NOMO-1 treated with DMSO at 0.1 percent for 48 hours (cell line): ENCODE results near the gene CTAG2.
"Not testable (repeated sequence)": the region's sequence is repeated elsewhere in the genome, so short reads cannot be mapped to it uniquely, and the experiment has no call there.

ENCODE experiments used
- DNase-seq: peaks from one replicate; lab custom pipeline; 2025; ENCODE audit not compliant: unreplicated experiment; lab: John Stamatoyannopoulos, UW

CTAG2 gene

GRCh38 chrX:154648931-154649330 lies 4.4 kb downstream of the CTAG2 start:
- no peak for DNase-seq

- not testable (repeated sequence) for DNase-seq
Observed at GRCh38 chrX:154645745-154646378, 7.5 kb downstream of the CTAG2 start.

GRCh38 chrX:154643708-154644107 lies 9.7 kb downstream of the CTAG2 start:
- DNase-seq: not testable (repeated sequence)

GRCh38 chrX:154641740-154642139 lies 11.6 kb downstream of the CTAG2 start:
- not testable (repeated sequence) for DNase-seq

- not testable (repeated sequence) for DNase-seq
Observed at GRCh38 chrX:154633661-154634060, 19.7 kb downstream of the CTAG2 start.

GRCh38 chrX:154630949-154631348 lies 22.4 kb downstream of the CTAG2 start:
- not testable (repeated sequence) for DNase-seq

- not testable (repeated sequence) for DNase-seq
Observed at GRCh38 chrX:154628960-154629359, 24.4 kb downstream of the CTAG2 start.

- DNase-seq: not testable (repeated sequence)
Observed at GRCh38 chrX:154620767-154621414, 32.5 kb downstream of the CTAG2 start.

GRCh38 chrX:154619182-154619581 lies 34.2 kb downstream of the CTAG2 start, which contains the start of gene CTAG1B:
Gene CTAG1B (minus strand): TSS chrX:154619282. CDS start chrX:154619218, 64 bp downstream.
- DNase-seq: not testable (repeated sequence)

GRCh38 chrX:154613586-154613985 lies 39.8 kb downstream of the CTAG2 start:
- not testable (repeated sequence) for DNase-seq

- not testable (repeated sequence) for DNase-seq
Observed at GRCh38 chrX:154611146-154611545, 42.2 kb downstream of the CTAG2 start.

- DNase-seq: not testable (repeated sequence)
Observed at GRCh38 chrX:154608823-154609222, 44.6 kb downstream of the CTAG2 start.

GRCh38 chrX:154607976-154608375 lies 45.4 kb downstream of the CTAG2 start:
- DNase-seq: not testable (repeated sequence)

GRCh38 chrX:154607370-154607769 lies 46.0 kb downstream of the CTAG2 start:
- no peak for DNase-seq

GRCh38 chrX:154605566-154605965 lies 47.8 kb downstream of the CTAG2 start:
- no peak for DNase-seq

- DNase-seq: no peak
Observed at GRCh38 chrX:154603438-154604430, 49.6 kb downstream of the CTAG2 start.

GRCh38 chrX:154602766-154603437 lies 50.5 kb downstream of the CTAG2 start:
- no peak for DNase-seq

- DNase-seq: no peak
Observed at GRCh38 chrX:154602226-154602625, 51.2 kb downstream of the CTAG2 start.
